Kidney epithelial cell (primary cell): ENCODE measurements around the gene HNRNPA1. TPM values are rescaled to one million over a fixed set of nuclear protein-coding genes. Genes with fewer than 3 reads are reported as not detected.

Experiments
- DNase-seq: peaks from one replicate; pipeline ENCODE4 v3.0.0-alpha.2; 2010; ENCODE audit warnings: low read depth
- H3K27me3 ChIP-seq: 2 replicates; pipeline ENCODE4 v1.6.0; 2011; ENCODE audit warnings: low read length; ENCODE audit not compliant: control insufficient read depth, insufficient read depth
- H3K36me3 ChIP-seq: 2 replicates; pipeline ENCODE4 v1.5.1; 2011; ENCODE audit warnings: low read length; ENCODE audit not compliant: control insufficient read depth, insufficient read depth
- H3K4me3 ChIP-seq: 2 replicates; pipeline ENCODE4 v1.5.1; 2011; ENCODE audit warnings: low read depth, mild to moderate bottlenecking, control low read depth, low read length
- CTCF ChIP-seq: IDR thresholded peaks from 2 replicates; pipeline ENCODE4 v1.5.1; 2011; ENCODE audit warnings: mild to moderate bottlenecking, moderate library complexity, low read length, control low read depth, inconsistent platforms; ENCODE audit not compliant: insufficient read depth, poor library complexity, severe bottlenecking
- total RNA-seq: library from RNA; depleted of rRNA; stranded (reverse); fragments of >200 nt; gene quantifications from 2 replicates; pipeline ENCODE4 v1.2.3, GENCODE V29; 2015

The HNRNPA1 gene
- total RNA-seq, 1 donor from 2014 or later: 645 TPM

GRCh38 chr12:54266852-54267251, 13.7 kb upstream of the HNRNPA1 start:
- H3K4me3 ChIP-seq: no peak overlapping the region
- H3K27me3 ChIP-seq: no peaks in the 10 kb centered on the region
- no peak for TF ChIP-seq CTCF
- no peaks in the 10 kb centered on the region for H3K36me3 ChIP-seq
- no peak for DNase-seq

- no peak overlapping the region for H3K4me3 ChIP-seq
- no peaks in the 10 kb centered on the region for H3K36me3 ChIP-seq
- no peak for DNase-seq
- no peaks in the 10 kb centered on the region for H3K27me3 ChIP-seq
- no peak for TF ChIP-seq CTCF
Measured at GRCh38 chr12:54270345-54270744, 10.2 kb upstream of the HNRNPA1 start.

- no peaks in the 10 kb centered on the region for H3K27me3 ChIP-seq
- DNase-seq: no peak
- no peaks in the 10 kb centered on the region for H3K36me3 ChIP-seq
- no peak overlapping the region for H3K4me3 ChIP-seq
- TF ChIP-seq CTCF: no peak
Measured at GRCh38 chr12:54272214-54272613, 8.3 kb upstream of the HNRNPA1 start.

GRCh38 chr12:54273981-54274380, 6.5 kb upstream of the HNRNPA1 start:
- Histone ChIP-seq H3K36me3 (no peaks in the 10 kb centered on the region), H3K27me3 (no peaks in the 10 kb centered on the region), H3K4me3 (no peak overlapping the region)
- no peak for DNase-seq
- TF ChIP-seq CTCF: no peak

- Histone ChIP-seq H3K4me3 (no peak overlapping the region), H3K36me3 (no peaks in the 10 kb centered on the region), H3K27me3 (no peaks in the 10 kb centered on the region)
- no peak for DNase-seq
- no peak for TF ChIP-seq CTCF
Measured at GRCh38 chr12:54276368-54276767, 4.2 kb upstream of the HNRNPA1 start.

GRCh38 chr12:54277823-54278276, 2.7 kb upstream of the HNRNPA1 start:
- no peak for TF ChIP-seq CTCF
- Histone ChIP-seq H3K27me3 (no peaks in the 10 kb centered on the region), H3K36me3 (no peaks in the 10 kb centered on the region), H3K4me3 (peak overlapping the region; percentile 63)
- no peak for DNase-seq
